Ureter (tissue), 1 donor: ENCODE data around the gene BBX. TPM values are rescaled to one million over a fixed set of nuclear protein-coding genes. Genes with fewer than 3 reads are reported as not detected.
"Not testable (repeated sequence)": the region's sequence is repeated elsewhere in the genome, so short reads cannot be mapped to it uniquely, and the experiment has no call there.

Experiments used
- DNase-seq: peaks from one replicate; pipeline ENCODE4 v3.0.0-alpha.2; 2020; ENCODE audit warnings: low spot score
- total RNA-seq: library from RNA; stranded (reverse); gene quantifications from one replicate; pipeline ENCODE4 v1.2.4, GENCODE V29; 2023
- donor health status: DM: yes; HTN: yes; CAD: no.

The BBX gene
- total RNA-seq, 1 donor from 2014 or later, result 87.0 TPM

- DNase-seq, result no peak
Measured at GRCh38 chr3:107796791-107797190, 274.0 kb downstream of the BBX start.

- no peak for DNase-seq
Measured at GRCh38 chr3:107797586-107797985, 274.8 kb downstream of the BBX start.

GRCh38 chr3:107798381-107798780 is 275.6 kb downstream of the BBX start:
- no peak for DNase-seq

- no peak for DNase-seq
Measured at GRCh38 chr3:107800710-107801109, 277.9 kb downstream of the BBX start.

- DNase-seq, result no peak
Measured at GRCh38 chr3:107803170-107803569, 280.4 kb downstream of the BBX start.

GRCh38 chr3:107806021-107806420 is 283.3 kb downstream of the BBX start:
- no peak for DNase-seq

GRCh38 chr3:107806536-107806935 is 283.8 kb downstream of the BBX start:
- DNase-seq, result no peak

- no peak for DNase-seq
Measured at GRCh38 chr3:107810171-107811071, 287.7 kb downstream of the BBX start.

- DNase-seq, result no peak
Measured at GRCh38 chr3:107813026-107813425, 290.3 kb downstream of the BBX start.

- DNase-seq, result no peak
Measured at GRCh38 chr3:107816107-107816506, 293.3 kb downstream of the BBX start.

- DNase-seq, result no peak
Measured at GRCh38 chr3:107817076-107817475, 294.3 kb downstream of the BBX start.

- DNase-seq, result no peak
Measured at GRCh38 chr3:107818025-107818424, 295.3 kb downstream of the BBX start.

- no peak for DNase-seq
Measured at GRCh38 chr3:107819656-107820055, 296.9 kb downstream of the BBX start.

GRCh38 chr3:107822308-107822707 is 299.5 kb downstream of the BBX start:
- DNase-seq, result no peak

GRCh38 chr3:107824822-107825371 is 302.1 kb downstream of the BBX start:
- DNase-seq, result no peak

- DNase-seq, result no peak
Measured at GRCh38 chr3:107825556-107825955, 302.8 kb downstream of the BBX start.

GRCh38 chr3:107826727-107827126 is 304.0 kb downstream of the BBX start:
- no peak for DNase-seq

GRCh38 chr3:107829185-107829584 is 306.4 kb downstream of the BBX start:
- DNase-seq, result no peak

- DNase-seq, result no peak
Measured at GRCh38 chr3:107831590-107831989, 308.8 kb downstream of the BBX start.

GRCh38 chr3:107833043-107833442 is 310.3 kb downstream of the BBX start:
- DNase-seq, result no peak

GRCh38 chr3:107833722-107834416 is 311.1 kb downstream of the BBX start:
- no peak for DNase-seq

- DNase-seq, result not testable (repeated sequence)
Measured at GRCh38 chr3:107835001-107835400, 312.2 kb downstream of the BBX start.
